GM19193 (cell line): ENCODE measurements around the gene ACOT2.
A peak's percentile ranks its signal among the peaks of the same experiment; 100 is the strongest.

Source experiments
- POLR2A ChIP-seq: IDR thresholded peaks from 4 replicates; pipeline ENCODE4 v1.6.1; 2011; ENCODE audit not compliant: insufficient read depth, insufficient read length; ENCODE audit errors: extremely low read depth

The ACOT2 gene

DNA sequence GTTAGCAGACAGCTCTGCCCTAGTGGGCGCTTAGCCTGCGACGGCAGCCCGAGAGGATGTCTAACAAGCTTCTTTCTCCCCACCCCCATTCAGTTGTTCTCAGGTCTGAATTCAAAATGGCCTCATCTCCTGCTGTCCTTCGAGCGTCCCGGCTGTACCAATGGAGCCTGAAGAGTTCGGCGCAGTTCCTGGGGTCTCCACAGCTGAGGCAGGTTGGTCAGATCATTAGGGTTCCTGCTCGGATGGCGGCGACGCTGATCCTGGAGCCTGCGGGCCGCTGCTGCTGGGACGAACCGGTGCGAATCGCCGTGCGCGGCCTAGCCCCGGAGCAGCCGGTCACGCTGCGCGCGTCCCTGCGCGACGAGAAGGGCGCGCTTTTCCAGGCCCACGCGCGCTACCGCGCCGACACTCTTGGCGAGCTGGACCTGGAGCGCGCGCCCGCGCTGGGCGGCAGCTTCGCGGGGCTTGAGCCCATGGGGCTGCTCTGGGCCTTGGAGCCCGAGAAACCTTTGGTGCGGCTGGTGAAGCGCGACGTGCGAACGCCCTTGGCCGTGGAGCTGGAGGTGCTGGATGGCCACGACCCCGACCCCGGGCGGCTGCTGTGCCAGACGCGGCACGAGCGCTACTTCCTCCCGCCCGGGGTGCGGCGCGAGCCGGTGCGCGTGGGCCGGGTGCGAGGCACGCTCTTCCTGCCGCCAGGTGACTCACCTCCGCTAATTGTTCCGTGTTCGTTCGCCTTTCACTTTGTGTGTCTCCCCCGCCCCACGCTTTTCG, at the start of gene ACOT2:
ACOT2 (plus strand) TSS at position 29 of the 774 bp plus-strand sequence; CDS start at position 57, 28 bp downstream.
- TF ChIP-seq POLR2A, result peak; percentile 71

GRCh38 chr14:73521229-73521628, 47.8 kb upstream of the ACOT2 start:
- no peak for TF ChIP-seq POLR2A

- TF ChIP-seq POLR2A, result no peak
These were observed 44.5 kb upstream of the ACOT2 start for GRCh38 chr14:73524493-73524892.

DNA sequence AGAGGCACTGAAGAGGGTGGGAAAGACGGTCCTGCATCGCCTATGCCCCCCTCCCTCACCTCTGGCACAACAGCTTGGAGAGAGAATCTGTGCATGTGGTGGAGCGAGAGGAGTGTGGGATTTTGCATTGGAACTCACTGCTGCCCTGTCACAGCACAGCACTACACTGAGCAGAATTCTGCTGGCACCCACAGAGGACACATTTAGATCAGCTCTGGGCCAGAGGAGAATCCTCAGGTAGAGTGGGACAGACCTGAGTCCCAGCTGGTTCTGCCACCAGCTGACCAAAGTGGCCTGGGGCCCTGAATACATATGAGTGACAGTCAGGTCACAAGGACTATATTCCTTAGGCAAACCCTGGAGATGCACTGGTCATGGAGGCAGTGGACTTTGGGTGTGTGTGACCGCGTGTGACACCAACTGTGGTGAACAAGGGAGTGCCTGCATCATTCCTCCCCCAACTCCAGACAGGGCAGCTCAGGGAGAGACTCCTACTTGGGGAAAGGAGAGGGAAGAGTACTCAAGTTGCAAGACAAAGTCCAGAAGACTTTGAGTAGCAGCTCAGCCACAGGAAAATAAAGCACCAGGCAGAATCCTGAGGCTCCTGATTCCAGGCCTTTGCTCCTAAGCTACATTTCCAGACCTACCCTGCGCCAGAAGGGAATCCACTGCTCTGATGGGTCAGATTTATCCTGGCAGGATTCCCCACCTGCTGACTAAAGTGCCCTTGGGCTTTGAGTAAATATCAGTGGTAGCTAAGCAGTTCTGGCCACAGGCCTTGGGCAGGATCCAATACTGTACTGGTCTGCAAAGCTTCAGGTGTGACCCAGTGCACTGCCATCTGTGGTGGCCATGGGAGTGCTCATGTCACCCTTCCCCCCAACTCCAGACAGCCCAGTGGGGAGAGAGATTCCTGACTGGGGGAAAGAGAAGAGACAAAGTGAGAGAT, 42.7 kb upstream of the ACOT2 start:
- no peak for TF ChIP-seq POLR2A

DNA sequence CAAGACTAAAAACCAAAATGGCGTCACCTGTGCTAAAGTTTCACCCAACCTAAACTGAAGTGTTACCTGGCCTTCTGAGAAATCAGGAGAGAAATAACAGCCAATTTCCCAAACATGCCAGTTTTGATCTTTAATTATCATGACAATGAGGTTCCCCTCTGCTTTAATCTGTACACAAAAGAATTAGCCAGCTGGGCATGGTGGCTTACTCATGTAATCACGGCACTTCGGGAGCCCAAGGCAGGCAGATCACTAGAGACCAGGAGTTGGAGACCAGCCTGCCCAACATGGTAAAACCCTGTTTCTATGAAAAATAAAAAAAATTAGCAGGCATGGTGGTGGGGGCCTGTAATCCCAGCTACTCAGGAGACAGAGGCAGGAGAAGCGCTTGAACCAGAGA, 15.2 kb upstream of the ACOT2 start:
- TF ChIP-seq POLR2A, result no peak

- TF ChIP-seq POLR2A, result no peak
These were observed 1.7 kb upstream of the ACOT2 start for GRCh38 chr14:73567358-73567757.

GRCh38 chr14:73567951-73568885, 795 bp upstream of the ACOT2 start:
- TF ChIP-seq POLR2A, result no peak

- TF ChIP-seq POLR2A, result no peak
These were observed 7.4 kb downstream of the ACOT2 start for GRCh38 chr14:73576391-73576790.

- no peak for TF ChIP-seq POLR2A
These were observed 19.7 kb downstream of the ACOT2 start for GRCh38 chr14:73588695-73589094.

GRCh38 chr14:73589116-73589515, 20.1 kb downstream of the ACOT2 start:
- TF ChIP-seq POLR2A, result no peak

- TF ChIP-seq POLR2A, result peak; percentile 53
These were observed 22.9 kb downstream of the ACOT2 start, which contains the start of gene ACOT4 for GRCh38 chr14:73591690-73592449. TSS of gene ACOT4 (plus strand) at chr14:73591873. CDS start at chr14:73591960, 87 bp downstream.

DNA sequence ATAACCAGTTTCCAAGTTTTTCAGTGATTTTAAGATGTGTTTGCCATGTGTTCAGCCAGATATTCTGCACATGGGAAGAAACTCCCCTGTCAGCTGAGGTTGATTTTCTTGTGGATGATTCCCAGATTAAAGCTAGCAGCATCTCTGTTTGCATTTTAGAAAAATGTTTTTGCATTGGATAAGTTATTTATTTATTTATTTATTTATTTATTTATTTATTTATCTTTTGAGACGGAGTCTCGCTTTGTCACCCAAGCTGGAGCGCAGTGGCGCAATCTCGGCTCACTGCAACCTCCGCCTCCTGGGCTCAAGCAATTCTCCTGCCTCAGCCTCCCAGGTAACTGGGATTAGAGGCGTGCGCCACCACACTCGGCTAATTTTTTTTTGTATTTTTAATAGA, 25.5 kb downstream of the ACOT2 start:
- TF ChIP-seq POLR2A, result no peak

DNA sequence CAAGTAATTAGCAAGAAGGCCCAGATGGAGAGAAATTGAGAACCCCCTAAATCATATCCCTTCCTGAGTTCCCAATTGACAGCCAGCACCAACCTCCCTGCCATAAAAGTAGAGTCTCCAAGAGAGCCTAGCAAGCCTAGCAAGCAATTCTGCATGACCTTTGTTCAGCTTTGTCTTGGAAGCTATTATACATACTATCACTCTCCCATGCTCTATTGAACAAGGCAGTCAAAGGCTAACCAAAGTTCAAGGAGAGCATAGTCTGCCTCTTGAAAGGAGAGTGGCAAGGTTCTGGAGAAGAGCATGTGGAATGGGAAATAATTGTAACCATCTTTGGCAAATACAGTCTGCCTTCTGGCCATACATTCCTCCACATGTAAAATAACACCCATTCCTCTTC, 30.5 kb downstream of the ACOT2 start:
- TF ChIP-seq POLR2A, result no peak

- TF ChIP-seq POLR2A, result no peak
These were observed 34.0 kb downstream of the ACOT2 start for GRCh38 chr14:73602994-73603393.
